HG03097 (cell line): ENCODE data around the gene PLAC8.
A peak's percentile ranks its signal among the peaks of the same experiment; 100 is the strongest.
"Not testable (repeated sequence)": the region's sequence is repeated elsewhere in the genome, so short reads cannot be mapped to it uniquely, and the experiment has no call there.

ENCODE experiments used
- ATAC-seq: cut with Tn5 transposase; IDR thresholded peaks from one replicate; pipeline ENCODE4 v1.9.1; 2021; ENCODE audit not compliant: unreplicated experiment, low FRiP score

The PLAC8 gene

GRCh38 chr4:83112678-83113428 is 1.7 kb downstream of the PLAC8 start:
- no peak for ATAC-seq

DNA sequence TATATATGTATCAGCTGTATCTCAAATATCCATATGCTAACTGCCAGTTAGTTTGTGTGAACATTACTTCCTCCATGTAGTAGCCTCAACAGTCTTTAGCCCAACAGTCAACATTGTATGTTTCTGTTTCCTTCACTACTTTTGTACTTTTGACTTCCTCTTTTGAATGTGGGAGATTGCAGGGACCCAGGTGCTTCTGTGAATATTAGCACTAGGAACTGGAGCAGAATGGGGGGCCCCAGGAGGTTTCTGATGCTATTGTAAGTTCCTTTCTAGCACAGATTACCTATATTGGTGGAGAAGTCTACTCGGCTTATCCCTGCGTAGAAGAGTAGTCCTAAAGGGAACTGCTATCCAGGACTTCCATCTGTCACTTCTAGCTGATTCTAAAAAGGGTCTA is 2.3 kb downstream of the PLAC8 start:
- no peak for ATAC-seq

DNA sequence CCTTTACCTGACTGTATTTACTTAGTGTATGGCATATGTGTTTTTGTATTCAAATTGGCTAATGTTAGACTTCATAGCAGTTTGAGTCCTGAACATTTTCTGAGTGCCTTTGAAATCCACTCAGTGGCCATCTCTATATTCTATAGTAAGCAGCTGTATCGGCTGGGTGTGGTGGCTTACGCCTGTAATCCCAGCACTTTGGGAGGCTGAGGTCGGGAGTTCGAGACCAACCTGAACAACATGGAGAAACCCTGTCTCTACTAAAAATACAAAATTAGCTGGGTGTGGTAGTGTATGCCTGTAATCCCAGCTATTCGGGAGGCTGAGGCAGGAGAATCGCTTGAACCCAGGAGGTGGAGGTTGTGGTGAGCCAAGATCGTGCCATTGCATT is 2.8 kb downstream of the PLAC8 start:
- ATAC-seq: not testable (repeated sequence)

DNA sequence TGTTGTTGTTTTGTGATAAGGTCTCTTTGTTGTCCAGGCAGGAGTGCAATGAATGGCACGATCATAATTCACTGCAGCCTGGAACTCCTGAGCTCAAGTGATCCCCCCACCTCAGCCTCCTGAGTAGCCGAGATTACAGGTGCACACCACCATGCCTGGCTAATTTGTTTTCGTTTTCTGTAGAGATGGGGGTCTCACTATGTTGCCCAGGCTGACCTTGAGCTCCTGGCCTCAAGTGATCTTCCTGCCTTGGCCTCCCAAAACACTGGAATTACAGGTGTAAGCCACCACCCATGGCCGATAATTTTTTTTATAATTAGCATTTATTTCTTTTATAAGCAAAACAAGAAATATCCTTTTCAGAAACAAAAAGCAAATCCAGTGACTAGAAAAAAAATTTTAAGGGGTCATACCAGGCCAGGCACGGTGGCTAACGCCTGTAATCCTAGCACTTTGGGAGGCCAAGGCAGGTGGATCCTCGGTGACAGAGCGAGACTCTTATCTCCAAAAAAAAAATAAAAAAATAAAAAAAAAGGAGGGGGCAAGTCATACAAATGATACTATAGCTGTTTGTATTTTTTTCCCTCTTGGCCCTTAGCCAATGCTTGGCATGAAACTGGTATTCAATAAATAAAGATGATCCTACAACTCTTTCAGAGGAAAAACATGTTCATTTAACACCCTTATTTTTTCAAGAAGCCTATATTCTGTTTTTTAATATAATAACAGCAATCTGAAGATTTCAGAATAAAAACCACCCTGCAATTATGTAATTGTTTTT is 3.4 kb downstream of the PLAC8 start:
- ATAC-seq: no peak

GRCh38 chr4:83110223-83110945 is 4.1 kb downstream of the PLAC8 start:
- ATAC-seq: peak; percentile 53

GRCh38 chr4:83109480-83110222 is 4.9 kb downstream of the PLAC8 start:
- ATAC-seq: peak; percentile 16

DNA sequence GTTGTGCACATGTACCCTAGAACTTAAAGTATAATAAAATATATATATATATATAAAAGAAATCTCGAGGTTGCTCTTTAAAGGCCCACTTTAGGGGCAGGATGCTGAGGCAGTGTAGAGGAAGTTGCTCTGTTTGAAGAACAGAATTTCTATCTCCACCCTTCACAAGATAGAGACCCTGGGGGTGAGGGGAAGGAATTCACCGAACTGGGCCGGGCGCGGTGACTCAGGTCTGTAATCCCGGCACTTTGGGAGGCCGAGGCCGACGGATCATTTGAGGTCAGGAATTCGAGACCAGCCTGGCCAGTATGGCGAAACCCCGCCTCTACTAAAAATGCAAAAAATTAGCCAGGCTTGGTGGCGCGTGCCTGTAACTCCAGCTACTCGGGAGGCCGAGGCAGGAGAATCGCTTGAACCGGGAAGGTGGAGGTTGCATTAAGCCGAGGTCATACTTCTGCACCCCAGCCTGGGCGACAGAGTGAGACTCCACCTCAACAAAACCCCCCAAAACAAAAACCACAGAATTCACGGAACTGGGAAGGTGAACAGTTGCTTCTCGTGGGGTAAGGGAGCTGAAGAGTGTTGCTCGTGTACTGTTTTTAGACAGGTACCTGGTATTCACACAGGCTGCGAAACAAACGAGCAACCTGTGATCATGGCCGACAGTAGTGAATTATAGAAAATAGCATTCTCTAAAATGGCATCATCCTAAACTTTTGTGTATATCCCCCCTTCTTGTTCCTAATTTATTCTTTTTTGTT is 6.2 kb downstream of the PLAC8 start:
- no peak for ATAC-seq

DNA sequence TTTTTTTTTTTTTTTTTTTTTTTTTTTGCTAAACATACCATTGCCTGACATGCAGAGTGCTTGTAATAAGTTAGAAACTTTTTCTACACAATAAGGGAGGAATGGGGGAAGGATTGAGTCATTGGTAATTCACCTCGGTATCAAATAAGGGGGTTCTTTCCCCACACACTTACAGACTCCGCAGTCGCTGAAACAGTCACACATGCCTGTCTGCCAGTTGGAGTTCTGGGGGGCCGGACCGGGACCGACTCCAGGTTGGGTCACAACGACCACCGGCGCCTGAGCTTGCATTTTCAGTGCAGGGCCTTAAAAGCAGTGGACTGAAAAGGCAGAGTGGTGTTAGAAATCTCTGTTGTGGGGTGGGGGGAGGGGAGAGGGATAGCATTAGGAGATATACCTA is 6.9 kb downstream of the PLAC8 start:
- ATAC-seq: no peak

GRCh38 chr4:83104991-83105390 is 9.5 kb downstream of the PLAC8 start:
- ATAC-seq: no peak

GRCh38 chr4:83096397-83096796 is 18.1 kb downstream of the PLAC8 start:
- ATAC-seq: no peak

- ATAC-seq: no peak
These were observed 21.4 kb downstream of the PLAC8 start for GRCh38 chr4:83093060-83093640.

- no peak for ATAC-seq
These were observed 24.9 kb downstream of the PLAC8 start for GRCh38 chr4:83089410-83090157.

DNA sequence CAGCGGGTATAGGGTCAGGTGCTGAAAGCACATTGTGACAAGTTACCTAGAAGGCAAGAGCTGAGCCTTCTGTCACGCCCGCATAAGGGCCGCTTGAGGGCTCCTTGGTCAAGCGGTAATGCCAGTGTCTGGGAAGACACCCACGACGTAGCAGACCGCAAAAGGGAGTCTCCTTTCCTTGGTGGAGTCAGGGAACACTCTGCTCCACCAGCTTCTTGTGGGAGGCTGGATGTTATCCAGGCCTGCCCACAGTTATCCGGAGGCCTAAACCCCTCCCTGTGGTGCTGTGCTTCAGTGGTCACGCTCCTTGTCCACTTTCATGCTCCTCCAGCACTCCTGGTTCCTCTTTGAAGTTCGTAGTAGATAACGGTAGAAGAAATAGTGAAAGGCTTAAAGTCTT is 29.6 kb downstream of the PLAC8 start:
- ATAC-seq: not testable (repeated sequence)

DNA sequence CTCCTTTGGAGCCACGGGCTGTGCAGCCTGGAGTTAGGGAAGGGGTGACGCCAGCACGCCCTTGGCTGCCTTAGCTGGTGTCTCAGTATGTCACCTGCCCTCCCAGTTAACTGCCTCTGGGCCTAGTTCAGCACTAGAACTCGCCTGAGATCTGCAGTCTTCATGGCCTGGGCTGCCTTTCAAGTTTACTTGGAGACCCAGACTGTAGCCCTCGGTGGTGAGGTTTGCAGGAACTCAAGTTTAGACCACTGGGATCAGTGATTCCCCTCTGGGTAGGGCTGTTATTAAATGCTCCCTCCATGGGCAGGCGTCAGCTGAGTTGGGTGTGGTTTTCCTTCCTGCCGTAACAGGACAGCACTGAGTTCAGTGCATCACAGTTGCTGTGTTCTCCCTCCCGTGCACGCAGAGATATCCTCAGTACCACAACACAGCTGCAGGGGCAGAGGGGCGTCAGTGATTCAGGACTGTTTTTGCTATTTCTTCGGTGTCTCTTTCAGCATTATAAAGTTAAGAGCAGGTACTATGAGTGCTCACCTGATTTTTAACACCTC is 30.5 kb downstream of the PLAC8 start:
- no peak for ATAC-seq

DNA sequence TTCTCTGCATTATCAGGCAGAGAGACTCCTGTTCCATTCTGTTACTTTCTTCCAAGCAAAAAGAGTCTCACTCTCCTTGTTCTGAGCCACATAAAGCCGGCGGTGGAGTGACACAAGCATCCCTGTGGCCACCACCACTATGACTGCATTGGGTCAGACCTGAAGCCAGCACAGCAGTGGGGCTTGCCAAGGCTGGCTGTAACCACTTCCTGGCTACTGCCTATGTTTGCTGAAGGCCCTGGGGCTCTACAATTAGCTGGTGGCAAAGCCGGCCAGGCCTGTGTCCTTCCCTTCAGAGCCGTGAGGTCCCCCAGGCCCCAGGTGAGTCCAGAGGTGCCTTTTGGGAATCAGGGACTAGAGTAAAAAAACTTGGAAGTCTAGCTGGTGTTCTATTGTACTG is 31.8 kb downstream of the PLAC8 start:
- ATAC-seq: no peak

- ATAC-seq: no peak
These were observed 34.0 kb downstream of the PLAC8 start for GRCh38 chr4:83080561-83080960.

- no peak for ATAC-seq
These were observed 39.0 kb downstream of the PLAC8 start for GRCh38 chr4:83075311-83076095.

DNA sequence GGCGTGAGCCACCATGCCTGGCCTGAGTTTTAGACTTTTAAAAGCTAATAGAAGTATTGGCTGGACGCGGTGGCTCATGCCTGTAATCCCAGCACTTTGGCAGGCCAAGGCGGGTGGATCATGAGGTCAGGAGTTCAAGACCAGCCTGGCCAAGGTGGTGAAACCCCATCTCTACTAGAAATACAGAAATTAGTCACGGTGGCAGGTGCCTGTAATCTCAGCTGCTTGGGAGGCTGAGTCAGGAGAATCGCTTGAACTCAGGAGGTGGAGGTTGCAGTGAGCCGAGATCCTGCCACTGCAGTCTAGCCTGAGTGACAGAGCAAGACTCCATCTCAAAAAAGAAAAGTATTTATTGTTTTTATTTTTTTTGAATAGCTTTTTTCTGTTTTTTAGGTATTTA is 39.7 kb downstream of the PLAC8 start:
- ATAC-seq: not testable (repeated sequence)
